ENCODE measurements around the gene DRD5.
"Not testable (repeated sequence)": the region's sequence is repeated elsewhere in the genome, so short reads cannot be mapped to it uniquely, and the experiment has no call there.

The DRD5 gene
- total RNA-seq: 0 to 0.05 reads per million in 2 donors

GRCh38 chr4:9781343-9782135 is at the start of gene DRD5:
TSS of gene DRD5 (plus strand) at chr4:9781634. CDS start at chr4:9782030, 396 bp downstream.
- DNase-seq: no peak

- not testable (repeated sequence) for DNase-seq
These were observed 49.2 kb upstream of the DRD5 start for GRCh38 chr4:9732256-9732655.

GRCh38 chr4:9735515-9735914 is 45.9 kb upstream of the DRD5 start:
- no peak for DNase-seq

- DNase-seq: not testable (repeated sequence)
These were observed 44.2 kb upstream of the DRD5 start for GRCh38 chr4:9737280-9737679.

- DNase-seq: not testable (repeated sequence)
These were observed 37.6 kb upstream of the DRD5 start for GRCh38 chr4:9743789-9744188.

- DNase-seq: no peak
These were observed 35.7 kb upstream of the DRD5 start for GRCh38 chr4:9745782-9746181.

- DNase-seq: no peak
These were observed 22.7 kb upstream of the DRD5 start for GRCh38 chr4:9758641-9759317.

- DNase-seq: no peak
These were observed 18.5 kb upstream of the DRD5 start for GRCh38 chr4:9762823-9763475.

GRCh38 chr4:9764155-9764696 is 17.2 kb upstream of the DRD5 start:
- DNase-seq: no peak

GRCh38 chr4:9765091-9765490 is 16.3 kb upstream of the DRD5 start:
- DNase-seq: no peak

- no peak for DNase-seq
These were observed 12.1 kb upstream of the DRD5 start for GRCh38 chr4:9769321-9769720.

GRCh38 chr4:9771034-9771433 is 10.4 kb upstream of the DRD5 start:
- DNase-seq: no peak

- DNase-seq: no peak
These were observed 8.0 kb upstream of the DRD5 start for GRCh38 chr4:9773471-9773870.

GRCh38 chr4:9782136-9782436 is 652 bp downstream of the DRD5 start:
- no peak for DNase-seq

GRCh38 chr4:9785891-9786290 is 4.5 kb downstream of the DRD5 start:
- not testable (repeated sequence) for DNase-seq

- DNase-seq: no peak
These were observed 10.9 kb downstream of the DRD5 start for GRCh38 chr4:9792381-9792780.

GRCh38 chr4:9796641-9797040 is 15.2 kb downstream of the DRD5 start:
- DNase-seq: not testable (repeated sequence)

- no peak for DNase-seq
These were observed 19.4 kb downstream of the DRD5 start for GRCh38 chr4:9800848-9801247.

- no peak for DNase-seq
These were observed 23.5 kb downstream of the DRD5 start for GRCh38 chr4:9804918-9805317.

- no peak for DNase-seq
These were observed 26.6 kb downstream of the DRD5 start for GRCh38 chr4:9808077-9808476.

- no peak for DNase-seq
These were observed 30.4 kb downstream of the DRD5 start for GRCh38 chr4:9811806-9812205.

- DNase-seq: no peak
These were observed 31.3 kb downstream of the DRD5 start for GRCh38 chr4:9812501-9813340.

GRCh38 chr4:9816285-9816684 is 34.9 kb downstream of the DRD5 start:
- no peak for DNase-seq

Data from activated gamma-delta T cell (primary cell).